Measurements from ENCODE around the gene NAB2.
A peak's percentile ranks its signal among the peaks of the same experiment; 100 is the strongest.

Gene NAB2

GRCh38 chr12:57107456-57108155, 18.7 kb downstream of the NAB2 start:
- Histone ChIP-seq H4K20me1 (ENCODE audit: low read depth, low read length) (no peaks in the 10 kb centered on the region), H3K27me3 (ENCODE audit: low read length) (no peaks in the 10 kb centered on the region), H3K79me2 (ENCODE audit: insufficient read depth, low read length) (peaks cover 37% of the 10 kb centered on the region), H3K9me2 (replicated peaks; ENCODE audit: insufficient read depth, low read length) (no peaks in the 10 kb centered on the region), H3K4me3 (ENCODE audit: insufficient read depth, low read length, poor library complexity, severe bottlenecking) (no peak overlapping the region), H3K4me2 (ENCODE audit: low read depth, low read length, poor library complexity, severe bottlenecking) (no peak overlapping the region), H3K9me3 (ENCODE audit: insufficient read depth, low read length) (no peaks in the 10 kb centered on the region), H3K27ac (ENCODE audit: low read depth, low read length) (no peak overlapping the region), H3K36me3 (ENCODE audit: low read length) (0 out of 2 replicates have a peak, but pooled peaks cover 2% of the 10 kb centered on the region), H3F3A (ENCODE audit: insufficient read depth) (0 out of 2 replicates have a peak, but pooled peaks cover 3% of the 10 kb centered on the region), H2AFZ (ENCODE audit: low read depth, low read length, severe bottlenecking) (no peak overlapping the region), H3K9ac (ENCODE audit: low read length) (no peak overlapping the region)
- TF ChIP-seq, protein P1, sequence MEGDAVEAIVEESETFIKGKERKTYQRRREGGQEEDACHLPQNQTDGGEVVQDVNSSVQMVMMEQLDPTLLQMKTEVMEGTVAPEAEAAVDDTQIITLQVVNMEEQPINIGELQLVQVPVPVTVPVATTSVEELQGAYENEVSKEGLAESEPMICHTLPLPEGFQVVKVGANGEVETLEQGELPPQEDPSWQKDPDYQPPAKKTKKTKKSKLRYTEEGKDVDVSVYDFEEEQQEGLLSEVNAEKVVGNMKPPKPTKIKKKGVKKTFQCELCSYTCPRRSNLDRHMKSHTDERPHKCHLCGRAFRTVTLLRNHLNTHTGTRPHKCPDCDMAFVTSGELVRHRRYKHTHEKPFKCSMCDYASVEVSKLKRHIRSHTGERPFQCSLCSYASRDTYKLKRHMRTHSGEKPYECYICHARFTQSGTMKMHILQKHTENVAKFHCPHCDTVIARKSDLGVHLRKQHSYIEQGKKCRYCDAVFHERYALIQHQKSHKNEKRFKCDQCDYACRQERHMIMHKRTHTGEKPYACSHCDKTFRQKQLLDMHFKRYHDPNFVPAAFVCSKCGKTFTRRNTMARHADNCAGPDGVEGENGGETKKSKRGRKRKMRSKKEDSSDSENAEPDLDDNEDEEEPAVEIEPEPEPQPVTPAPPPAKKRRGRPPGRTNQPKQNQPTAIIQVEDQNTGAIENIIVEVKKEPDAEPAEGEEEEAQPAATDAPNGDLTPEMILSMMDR (IDR thresholded peaks at IDR 0.05; ENCODE audit: insufficient read depth, low read length, poor library complexity, severe bottlenecking): no peak
- TF ChIP-seq EZH2phosphoT487 (conservative IDR thresholded peaks at IDR 0.05; ENCODE audit: low read length): no peak

DNA sequence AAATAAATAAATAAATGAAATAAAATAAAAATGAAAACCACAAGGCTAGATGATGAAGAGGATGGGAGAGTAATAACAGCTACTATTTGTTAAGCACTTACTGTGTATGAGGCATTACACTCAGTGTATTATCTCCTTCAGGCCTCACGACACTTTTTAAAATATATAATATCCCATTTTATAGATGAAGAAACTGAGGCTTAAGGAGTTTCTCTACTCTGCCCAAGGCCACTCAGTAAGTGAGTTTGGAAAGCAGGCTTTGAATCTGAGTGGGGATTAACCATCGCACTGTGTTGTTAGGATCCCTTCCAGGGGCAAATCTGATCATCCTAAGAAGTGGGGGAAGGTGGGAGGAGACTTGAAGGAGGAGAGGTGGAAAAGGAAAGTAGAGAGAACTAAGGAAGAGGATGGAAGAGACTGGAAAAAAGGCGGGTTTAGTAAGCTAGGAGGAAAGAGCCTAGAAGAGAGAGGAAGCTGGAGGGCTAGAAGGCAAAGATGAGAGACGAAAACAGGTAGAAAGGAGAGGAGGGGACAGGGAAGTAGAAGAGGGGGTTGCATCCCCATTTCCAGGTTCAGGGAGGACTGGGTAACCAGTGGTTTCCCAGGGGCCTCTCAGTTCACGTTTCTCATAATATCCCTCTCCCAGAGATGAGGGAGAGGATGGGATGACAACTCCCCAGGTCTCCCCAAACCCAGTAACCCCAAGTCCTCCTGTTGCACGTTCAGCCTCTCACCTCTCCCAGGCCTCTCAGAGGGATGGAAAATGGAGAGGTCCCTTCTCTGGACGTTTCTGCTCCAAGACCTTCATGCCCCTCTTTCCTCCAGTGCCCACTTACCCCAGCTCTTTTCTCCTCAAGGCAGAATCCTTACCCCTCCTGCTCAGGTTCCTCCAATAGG, 20.5 kb downstream of the NAB2 start:
- peak overlapping the region; percentile 93 for H3K4me2 ChIP-seq (ENCODE audit: low read depth, low read length, poor library complexity, severe bottlenecking)
- no peaks in the 10 kb centered on the region for H4K20me1 ChIP-seq (ENCODE audit: low read depth, low read length)
- no peak for TF ChIP-seq EZH2phosphoT487 (conservative IDR thresholded peaks at IDR 0.05; ENCODE audit: low read length)
- TF ChIP-seq, protein P1 (IDR thresholded peaks at IDR 0.05; ENCODE audit: insufficient read depth, low read length, poor library complexity, severe bottlenecking): no peak
- H2AFZ ChIP-seq (ENCODE audit: low read depth, low read length, severe bottlenecking): no peak overlapping the region
- peaks cover 37% of the 10 kb centered on the region for H3K79me2 ChIP-seq (ENCODE audit: insufficient read depth, low read length)
- H3K9me2 ChIP-seq (replicated peaks; ENCODE audit: insufficient read depth, low read length): no peaks in the 10 kb centered on the region
- H3F3A ChIP-seq (ENCODE audit: insufficient read depth): 0 out of 2 replicates have a peak, but pooled peaks cover 3% of the 10 kb centered on the region
- H3K9ac ChIP-seq (ENCODE audit: low read length): peak overlapping the region; percentile 95
- no peaks in the 10 kb centered on the region for H3K27me3 ChIP-seq (ENCODE audit: low read length)
- H3K36me3 ChIP-seq (ENCODE audit: low read length): 0 out of 2 replicates have a peak, but pooled peaks cover 2% of the 10 kb centered on the region
- peak overlapping the region; percentile 91 for H3K27ac ChIP-seq (ENCODE audit: low read depth, low read length)
- H3K4me3 ChIP-seq (ENCODE audit: insufficient read depth, low read length, poor library complexity, severe bottlenecking): peak overlapping the region; percentile 78
- no peaks in the 10 kb centered on the region for H3K9me3 ChIP-seq (ENCODE audit: insufficient read depth, low read length)

DNA sequence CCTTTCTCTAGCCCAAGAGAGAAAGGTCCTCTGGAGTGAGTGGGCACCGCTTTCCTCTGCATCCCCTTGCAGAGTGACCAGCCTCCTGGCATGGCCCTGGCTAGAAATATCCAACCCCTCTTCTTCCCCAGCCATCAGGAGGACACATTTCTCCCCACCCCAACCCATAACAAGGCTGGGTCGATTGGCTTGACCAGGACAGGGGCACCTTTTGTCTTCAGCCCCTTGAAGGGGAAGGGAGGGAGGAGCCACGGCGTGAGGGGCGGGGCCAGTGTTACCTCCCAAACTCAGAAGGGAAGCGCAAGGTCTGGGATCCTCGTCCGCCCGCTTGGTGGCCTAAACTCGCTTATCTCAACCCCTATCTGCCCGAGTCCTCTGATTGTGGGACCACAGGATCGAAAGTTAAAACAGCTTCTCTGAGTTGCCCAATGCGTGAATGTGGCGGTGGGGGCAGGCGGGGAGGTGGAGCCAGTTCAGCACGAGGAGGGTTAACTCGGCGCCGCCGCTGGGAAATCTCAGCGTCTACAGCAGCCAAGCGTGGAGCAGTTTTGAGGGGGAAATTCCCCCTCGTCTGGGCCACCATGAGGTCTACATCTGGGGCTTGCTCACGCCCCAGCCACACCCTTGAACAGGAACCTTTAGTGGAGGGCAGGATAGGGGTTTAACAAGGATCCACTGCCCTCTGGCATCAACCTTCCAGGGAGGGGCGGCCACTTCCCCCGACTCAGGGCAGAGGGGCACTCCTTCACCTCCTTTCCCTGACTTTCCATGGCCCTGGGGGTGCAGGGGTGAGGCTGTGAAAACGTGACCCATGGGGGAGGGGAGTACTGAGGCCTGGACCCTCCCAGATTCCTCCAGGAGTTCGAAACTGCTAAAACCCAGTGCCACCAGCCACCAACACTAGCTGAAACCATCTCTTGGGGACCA, 21.5 kb downstream of the NAB2 start:
- Histone ChIP-seq H3F3A (ENCODE audit: insufficient read depth) (0 out of 2 replicates have a peak, but pooled peaks cover 3% of the 10 kb centered on the region), H3K36me3 (ENCODE audit: low read length) (0 out of 2 replicates have a peak, but pooled peaks cover 2% of the 10 kb centered on the region), H3K9me2 (replicated peaks; ENCODE audit: insufficient read depth, low read length) (no peaks in the 10 kb centered on the region), H3K27ac (ENCODE audit: low read depth, low read length) (peak overlapping the region; percentile 91), H3K79me2 (ENCODE audit: insufficient read depth, low read length) (peaks cover 37% of the 10 kb centered on the region), H3K9me3 (ENCODE audit: insufficient read depth, low read length) (no peaks in the 10 kb centered on the region), H3K4me2 (ENCODE audit: low read depth, low read length, poor library complexity, severe bottlenecking) (peak overlapping the region; percentile 93), H4K20me1 (ENCODE audit: low read depth, low read length) (no peaks in the 10 kb centered on the region), H2AFZ (ENCODE audit: low read depth, low read length, severe bottlenecking) (peak overlapping the region; percentile 2), H3K27me3 (ENCODE audit: low read length) (no peaks in the 10 kb centered on the region), H3K9ac (ENCODE audit: low read length) (peak overlapping the region; percentile 95), H3K4me3 (ENCODE audit: insufficient read depth, low read length, poor library complexity, severe bottlenecking) (peak overlapping the region; percentile 78)
- TF ChIP-seq EZH2phosphoT487 (conservative IDR thresholded peaks at IDR 0.05; ENCODE audit: low read length): no peak
- TF ChIP-seq, protein P1 (IDR thresholded peaks at IDR 0.05; ENCODE audit: insufficient read depth, low read length, poor library complexity, severe bottlenecking): no peak

Measured in SU-DHL-6 (cell line).